MCF 10A (cell line): ENCODE results near the gene CLDN20. TPM values are rescaled to one million over a fixed set of nuclear protein-coding genes. Genes with fewer than 3 reads are reported as not detected.

Source experiments
- BruUV-seq: library from RNA; stranded (reverse); fragments of 400-500 nt; replicated peaks from 2 replicates; lab custom pipeline; 2021; lab: Mats Ljungman, UMichigan
- CTCF ChIA-PET: fragments of 300-600 bp; sonication (Branson Sonifier 250); formaldehyde crosslinking; extraction: SDS; loops from one replicate; lab custom pipeline; 2021; ENCODE audit warnings: antibody characterized with exemption, inconsistent platforms; lab: Yijun Ruan, JAX
- POLR2A ChIA-PET: fragments of 300-600, 350-650 bp; sonication (Branson Sonifier 250); formaldehyde crosslinking; extraction: SDS; loops from one replicate; lab custom pipeline; 2020; ENCODE audit warnings: antibody characterized with exemption, inconsistent platforms; lab: Yijun Ruan, JAX
- DNase-seq: peaks from one replicate; pipeline ENCODE4 v3.0.0-alpha.2; 2018; ENCODE audit not compliant: unreplicated experiment
- H3K27ac Mint-ChIP-seq: one replicate; pipeline ENCODE4 v1.8.0; 2022; ENCODE audit warnings: mild to moderate bottlenecking, low read depth, mixed read lengths; ENCODE audit not compliant: unreplicated experiment
- H3K27me3 Mint-ChIP-seq: one replicate; pipeline ENCODE4 v1.8.0; 2022; ENCODE audit warnings: mixed read lengths; ENCODE audit not compliant: insufficient read depth, unreplicated experiment
- H3K36me3 Mint-ChIP-seq: one replicate; pipeline ENCODE4 v1.8.0; 2022; ENCODE audit warnings: mild to moderate bottlenecking, moderate library complexity, mixed read lengths; ENCODE audit not compliant: insufficient read depth, unreplicated experiment
- H3K4me1 Mint-ChIP-seq: one replicate; pipeline ENCODE4 v1.8.0; 2022; ENCODE audit warnings: mixed read lengths; ENCODE audit not compliant: insufficient read depth, unreplicated experiment
- H3K4me3 Mint-ChIP-seq: one replicate; pipeline ENCODE4 v1.8.0; 2022; ENCODE audit warnings: mild to moderate bottlenecking, moderate library complexity, mixed read lengths; ENCODE audit not compliant: unreplicated experiment
- H3K9me3 Mint-ChIP-seq: one replicate; pipeline ENCODE4 v1.8.0; 2022; ENCODE audit warnings: mixed read lengths; ENCODE audit not compliant: unreplicated experiment
- intact Hi-C: fragments of 100-400 bp; cut with micrococcal nuclease; formaldehyde crosslinking; loops from 2 replicates; pipeline ENCODE4 v1.14.1; 2022
- total RNA-seq: library from RNA; stranded (reverse); gene quantifications from 2 replicates; pipeline ENCODE4 v1.2.3, GENCODE V29; 2022
- TF ChIP-seq, protein P1 (sequence below): fragments of 200-600 bp; IDR thresholded peaks from one replicate; pipeline ENCODE4 v1.8.0; 2022; ENCODE audit warnings: antibody characterized with exemption, mild to moderate bottlenecking; ENCODE audit not compliant: unreplicated experiment

Gene CLDN20
- total RNA-seq, 1 experiment from 2014 or later, result not detected

DNA sequence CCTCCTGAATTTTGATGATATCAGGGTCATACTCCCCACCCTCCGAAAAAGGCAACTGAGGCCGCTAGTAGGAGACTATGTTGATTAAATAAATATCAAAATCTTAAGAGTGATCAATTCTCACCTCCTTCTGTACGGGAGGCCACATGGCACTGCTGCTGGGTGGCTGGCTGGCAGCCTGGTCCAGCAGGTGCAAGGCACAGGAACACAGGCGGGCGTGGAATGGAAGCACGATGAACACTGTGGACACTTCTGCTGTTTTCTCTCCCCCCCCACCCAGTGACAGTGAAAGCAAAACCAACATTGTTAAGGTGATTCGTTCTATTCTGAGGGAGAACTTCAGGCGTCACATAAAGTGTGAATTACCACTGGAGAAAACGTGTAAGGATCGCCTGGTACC lies 9.7 kb upstream of the CLDN20 start:
- intact Hi-C loops, result no loop called here
- CTCF ChIA-PET, result interaction anchor here (0.7 kb wide), 1 partner anchor 13 kb away, joined by 3 read pairs; no protein-coding TSS in a partner anchor
- Mint-ChIP-seq H3K27ac (no peak overlapping the region), H3K4me1 (no peaks in the 10 kb centered on the region), H3K36me3 (peaks cover 55% of the 10 kb centered on the region), H3K27me3 (no peaks in the 10 kb centered on the region), H3K4me3 (no peak overlapping the region), H3K9me3 (no peaks in the 10 kb centered on the region)
- BruUV-seq, result no TSS peak
- no peak for DNase-seq
- TF ChIP-seq, protein P1, sequence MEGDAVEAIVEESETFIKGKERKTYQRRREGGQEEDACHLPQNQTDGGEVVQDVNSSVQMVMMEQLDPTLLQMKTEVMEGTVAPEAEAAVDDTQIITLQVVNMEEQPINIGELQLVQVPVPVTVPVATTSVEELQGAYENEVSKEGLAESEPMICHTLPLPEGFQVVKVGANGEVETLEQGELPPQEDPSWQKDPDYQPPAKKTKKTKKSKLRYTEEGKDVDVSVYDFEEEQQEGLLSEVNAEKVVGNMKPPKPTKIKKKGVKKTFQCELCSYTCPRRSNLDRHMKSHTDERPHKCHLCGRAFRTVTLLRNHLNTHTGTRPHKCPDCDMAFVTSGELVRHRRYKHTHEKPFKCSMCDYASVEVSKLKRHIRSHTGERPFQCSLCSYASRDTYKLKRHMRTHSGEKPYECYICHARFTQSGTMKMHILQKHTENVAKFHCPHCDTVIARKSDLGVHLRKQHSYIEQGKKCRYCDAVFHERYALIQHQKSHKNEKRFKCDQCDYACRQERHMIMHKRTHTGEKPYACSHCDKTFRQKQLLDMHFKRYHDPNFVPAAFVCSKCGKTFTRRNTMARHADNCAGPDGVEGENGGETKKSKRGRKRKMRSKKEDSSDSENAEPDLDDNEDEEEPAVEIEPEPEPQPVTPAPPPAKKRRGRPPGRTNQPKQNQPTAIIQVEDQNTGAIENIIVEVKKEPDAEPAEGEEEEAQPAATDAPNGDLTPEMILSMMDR, result no peak
- POLR2A ChIA-PET, result no interaction called here

DNA sequence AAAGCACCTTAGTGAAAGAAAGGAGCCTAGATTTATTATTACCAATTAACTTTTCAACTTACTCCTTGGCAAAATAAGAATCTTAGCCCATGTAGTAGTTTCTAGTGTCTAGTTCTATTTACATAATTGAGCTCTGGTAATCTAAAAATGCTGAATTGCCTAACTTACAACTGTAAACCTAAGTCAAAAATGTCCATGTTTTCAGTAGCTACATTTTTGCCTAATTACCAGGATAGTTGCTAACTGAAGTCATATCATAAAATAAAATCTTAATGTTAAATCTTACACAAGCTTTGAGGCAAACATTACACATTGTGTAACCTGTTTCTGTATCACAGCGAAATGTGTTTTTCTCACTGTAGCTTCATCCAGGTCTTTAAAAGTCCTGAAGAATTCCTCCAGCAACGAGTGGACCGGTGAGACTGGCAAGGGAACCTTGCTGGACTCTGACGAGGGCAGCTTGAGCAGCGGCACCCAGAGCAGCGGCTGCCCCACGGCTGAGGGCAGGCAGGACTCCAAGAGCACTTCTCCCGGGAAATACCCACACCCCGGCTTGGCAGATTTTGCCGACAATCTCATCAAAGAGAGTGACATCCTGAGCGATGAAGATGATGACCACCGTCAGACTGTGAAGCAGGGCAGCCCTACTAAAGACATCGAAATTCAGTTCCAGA lies 7.6 kb upstream of the CLDN20 start:
- no TSS peak for BruUV-seq
- Mint-ChIP-seq H3K4me1 (no peaks in the 10 kb centered on the region), H3K27me3 (no peaks in the 10 kb centered on the region), H3K27ac (no peak overlapping the region), H3K4me3 (no peak overlapping the region), H3K9me3 (no peaks in the 10 kb centered on the region), H3K36me3 (peaks cover 66% of the 10 kb centered on the region)
- intact Hi-C loops, result no loop called here
- TF ChIP-seq, protein P1, result no peak
- ChIA-PET CTCF (interaction anchor here (1.4 kb wide), 1 partner anchor 9 kb away, joined by 6 read pairs; no protein-coding TSS in a partner anchor), POLR2A (no interaction called here)
- DNase-seq, result no peak

DNA sequence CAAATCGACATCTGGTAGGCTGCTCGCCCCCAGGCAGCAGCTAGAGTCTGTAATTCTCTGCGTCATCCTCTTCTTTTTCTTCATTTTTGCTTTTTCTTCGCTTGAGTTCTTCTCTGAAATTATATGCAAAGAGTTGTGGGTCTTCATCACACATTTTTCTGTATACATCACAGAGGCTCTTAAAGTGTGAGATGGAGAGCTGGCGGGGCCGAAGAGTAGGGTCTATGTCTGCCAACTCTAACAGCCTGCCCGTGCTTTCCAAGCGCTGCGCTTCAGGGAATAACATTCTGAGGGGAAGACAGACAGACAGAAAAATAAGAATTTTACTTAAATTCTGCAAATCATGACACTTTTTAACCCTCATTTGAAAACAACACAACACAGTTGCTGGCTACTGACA lies 6.0 kb upstream of the CLDN20 start:
- no peaks in the 10 kb centered on the region for H3K9me3 Mint-ChIP-seq
- no peaks in the 10 kb centered on the region for H3K4me1 Mint-ChIP-seq
- H3K27ac Mint-ChIP-seq, result no peak overlapping the region
- POLR2A ChIA-PET, result no interaction called here
- peaks cover 70% of the 10 kb centered on the region for H3K36me3 Mint-ChIP-seq
- no peak overlapping the region for H3K4me3 Mint-ChIP-seq
- CTCF ChIA-PET, result interaction anchor here (1.5 to 2.6 kb wide), 2 partner anchors 10 kb away, joined by 6 to 14 read pairs; no protein-coding TSS in a partner anchor
- TF ChIP-seq, protein P1, result no peak
- DNase-seq, result no peak
- no TSS peak for BruUV-seq
- H3K27me3 Mint-ChIP-seq, result no peaks in the 10 kb centered on the region
- intact Hi-C loops, result no loop called here

DNA sequence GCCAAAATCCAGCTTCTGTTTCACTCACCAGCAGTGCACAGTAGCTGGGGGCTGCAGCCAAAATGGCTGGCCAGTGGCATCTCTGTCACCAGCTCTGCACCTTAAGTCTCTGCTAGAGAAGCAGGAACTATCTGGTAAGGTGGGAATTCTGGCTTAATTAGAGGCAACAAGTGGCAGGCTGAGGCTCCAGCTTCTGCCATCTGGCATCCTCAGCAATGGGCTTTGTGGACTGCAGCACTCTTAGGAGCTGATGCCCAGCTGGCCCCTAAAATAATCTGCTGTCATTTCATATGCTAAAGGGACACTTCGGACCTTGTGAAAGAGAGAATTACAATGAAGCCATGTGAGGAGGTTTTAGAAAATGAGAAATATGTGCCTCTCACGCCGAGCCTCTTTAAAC lies 4.6 kb upstream of the CLDN20 start:
- DNase-seq, result no peak
- H3K4me3 Mint-ChIP-seq, result no peak overlapping the region
- no TSS peak for BruUV-seq
- no peaks in the 10 kb centered on the region for H3K27me3 Mint-ChIP-seq
- peaks cover 58% of the 10 kb centered on the region for H3K36me3 Mint-ChIP-seq
- TF ChIP-seq, protein P1, result no peak
- H3K4me1 Mint-ChIP-seq, result no peaks in the 10 kb centered on the region
- ChIA-PET POLR2A (no interaction called here), CTCF (interaction anchor here (2.6 kb wide), 1 partner anchor 11 kb away, joined by 14 read pairs; no protein-coding TSS in a partner anchor)
- intact Hi-C loops, result no loop called here
- H3K9me3 Mint-ChIP-seq, result no peaks in the 10 kb centered on the region
- no peak overlapping the region for H3K27ac Mint-ChIP-seq
